ENCODE data around the gene TMEM59.

DNA sequence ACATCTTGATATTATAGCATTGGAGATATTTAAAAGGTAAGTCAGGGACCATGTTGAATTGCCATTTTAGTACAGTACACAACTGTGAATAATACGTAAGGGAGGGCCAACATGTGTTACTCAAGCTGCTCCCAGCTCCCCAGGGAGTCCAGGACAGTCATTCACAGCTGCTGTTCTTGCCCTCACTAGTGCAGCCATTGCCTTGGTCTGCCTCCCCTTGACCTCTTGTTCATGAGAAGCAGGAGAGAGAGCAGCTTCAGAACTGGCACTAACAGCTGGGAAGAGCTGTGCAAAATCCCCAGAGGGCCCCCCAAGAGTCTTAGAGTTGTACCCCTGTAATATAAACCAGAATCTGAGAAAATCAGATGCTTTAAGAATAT lies 16.8 kb upstream of the TMEM59 start:
- TF ChIP-seq, protein P1, sequence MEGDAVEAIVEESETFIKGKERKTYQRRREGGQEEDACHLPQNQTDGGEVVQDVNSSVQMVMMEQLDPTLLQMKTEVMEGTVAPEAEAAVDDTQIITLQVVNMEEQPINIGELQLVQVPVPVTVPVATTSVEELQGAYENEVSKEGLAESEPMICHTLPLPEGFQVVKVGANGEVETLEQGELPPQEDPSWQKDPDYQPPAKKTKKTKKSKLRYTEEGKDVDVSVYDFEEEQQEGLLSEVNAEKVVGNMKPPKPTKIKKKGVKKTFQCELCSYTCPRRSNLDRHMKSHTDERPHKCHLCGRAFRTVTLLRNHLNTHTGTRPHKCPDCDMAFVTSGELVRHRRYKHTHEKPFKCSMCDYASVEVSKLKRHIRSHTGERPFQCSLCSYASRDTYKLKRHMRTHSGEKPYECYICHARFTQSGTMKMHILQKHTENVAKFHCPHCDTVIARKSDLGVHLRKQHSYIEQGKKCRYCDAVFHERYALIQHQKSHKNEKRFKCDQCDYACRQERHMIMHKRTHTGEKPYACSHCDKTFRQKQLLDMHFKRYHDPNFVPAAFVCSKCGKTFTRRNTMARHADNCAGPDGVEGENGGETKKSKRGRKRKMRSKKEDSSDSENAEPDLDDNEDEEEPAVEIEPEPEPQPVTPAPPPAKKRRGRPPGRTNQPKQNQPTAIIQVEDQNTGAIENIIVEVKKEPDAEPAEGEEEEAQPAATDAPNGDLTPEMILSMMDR (conservative IDR thresholded peaks at IDR 0.05; ENCODE audit: low read depth, low read length), result no peak
- TF ChIP-seq EZH2 (IDR thresholded peaks at IDR 0.05; ENCODE audit: borderline replicate concordance, low read depth, low read length, poor library complexity, severe bottlenecking), result no peak

Measured in A673 (cell line).